Measurements from ENCODE around the gene STAB1.

DNA sequence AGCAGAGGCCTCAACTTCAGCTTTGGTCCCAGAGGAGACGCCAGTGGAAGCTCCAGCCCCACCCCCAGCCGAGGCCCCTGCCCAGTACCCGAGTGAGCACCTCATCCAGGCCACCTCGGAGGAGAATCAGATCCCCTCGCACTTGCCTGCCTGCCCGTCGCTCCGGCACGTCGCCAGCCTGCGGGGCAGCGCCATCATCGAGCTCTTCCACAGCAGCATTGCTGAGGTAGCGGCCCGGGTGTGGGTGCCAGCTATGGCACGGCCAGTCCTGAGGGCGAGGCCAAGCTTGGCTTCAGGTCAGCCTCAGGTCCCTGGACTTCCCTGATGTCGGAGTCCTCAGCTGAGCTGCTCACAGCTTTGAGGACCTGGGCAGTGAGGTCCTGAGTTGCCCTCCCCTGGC is 5.7 kb upstream of the STAB1 start:
- TF ChIP-seq CTCF (IDR thresholded peaks at IDR 0.05) = no peak
- no peak for TF ChIP-seq POLR2A (IDR thresholded peaks at IDR 0.05)
